Keratinocyte (primary cell): ENCODE measurements around the gene CDK5RAP3. TPM values are rescaled to one million over a fixed set of nuclear protein-coding genes. Genes with fewer than 3 reads are reported as not detected.

ENCODE experiments used
- DNase-seq: peaks from one replicate; pipeline ENCODE4 v3.0.0-alpha.2; 2011; ENCODE audit warnings: low read depth, missing footprints, low spot score
- FAIRE-seq: peaks from 2 replicates; lab custom pipeline; 2011; peaks lifted over from hg19 to GRCh38; lab: Jason Lieb, UNC
- H2AFZ ChIP-seq: 2 replicates; pipeline ENCODE4 v1.6.0; 2012; ENCODE audit warnings: low read length, control low read depth, inconsistent platforms; ENCODE audit not compliant: control insufficient read depth
- H3K27ac ChIP-seq: 2 replicates; pipeline ENCODE4 v1.5.1; 2011; ENCODE audit warnings: low read length; ENCODE audit not compliant: control insufficient read depth, insufficient read depth
- H3K27me3 ChIP-seq: 3 replicates; pipeline ENCODE4 v1.6.0; 2011; ENCODE audit warnings: low read length; ENCODE audit not compliant: control insufficient read depth, insufficient read depth; ENCODE audit errors: extremely low read depth
- H3K36me3 ChIP-seq, 2 experiments: 2 replicates in 1 of 2; 3 replicates in 1 of 2; pipeline ENCODE4 v1.5.1; 2011; ENCODE audit warnings: low read length in 2 of 2, mild to moderate bottlenecking in 1 of 2; ENCODE audit not compliant: control insufficient read depth in 2 of 2, insufficient read depth in 2 of 2; ENCODE audit errors: extremely low read depth in 1 of 2
- H3K4me1 ChIP-seq: 3 replicates; pipeline ENCODE4 v1.5.1; 2011; ENCODE audit warnings: low read length; ENCODE audit not compliant: control insufficient read depth, insufficient read depth; ENCODE audit errors: extremely low read depth
- H3K4me2 ChIP-seq: 3 replicates; pipeline ENCODE4 v1.6.0; 2011; ENCODE audit warnings: low read depth, low read length; ENCODE audit not compliant: control insufficient read depth, insufficient read depth; ENCODE audit errors: extremely low read depth
- H3K4me3 ChIP-seq, 3 experiments: fragments of 200-600 bp in 1 of 3; sonication (generic) in 1 of 3; 2 replicates in 2 of 3; 3 replicates in 1 of 3; pipeline ENCODE4 v1.5.1; 2011 to 2016; ENCODE audit warnings: low read length in 3 of 3, mild to moderate bottlenecking in 3 of 3, control low read depth in 2 of 3, inconsistent platforms in 1 of 3, low read depth in 1 of 3, mixed read lengths in 1 of 3, mixed run types in 1 of 3, moderate library complexity in 1 of 3; ENCODE audit not compliant: control insufficient read depth in 2 of 3, insufficient read depth in 2 of 3; ENCODE audit errors: extremely low read depth in 1 of 3
- H3K79me2 ChIP-seq: 2 replicates; pipeline ENCODE4 v1.6.0; 2012; ENCODE audit warnings: low read length; ENCODE audit not compliant: control insufficient read depth, insufficient read depth
- H3K9ac ChIP-seq: 3 replicates; pipeline ENCODE4 v1.6.0; 2011; ENCODE audit warnings: low read length; ENCODE audit not compliant: control insufficient read depth, insufficient read depth; ENCODE audit errors: extremely low read depth
- H3K9me1 ChIP-seq: 3 replicates; pipeline ENCODE4 v1.6.0; 2011; ENCODE audit warnings: low read length; ENCODE audit not compliant: control insufficient read depth, insufficient read depth; ENCODE audit errors: extremely low read depth
- H3K9me3 ChIP-seq: 2 replicates; pipeline ENCODE4 v1.5.1; 2012; ENCODE audit warnings: low read depth, low read length; ENCODE audit not compliant: control insufficient read depth
- H4K20me1 ChIP-seq: 3 replicates; pipeline ENCODE4 v1.6.0; 2011; ENCODE audit warnings: low read length; ENCODE audit not compliant: control insufficient read depth, insufficient read depth; ENCODE audit errors: extremely low read depth
- EZH2 ChIP-seq: IDR thresholded peaks from one replicate; pipeline ENCODE4 v1.6.1; 2012; ENCODE audit warnings: inconsistent platforms, mild to moderate bottlenecking, low read length, moderate library complexity
- dilution Hi-C: fragments of 300-500 bp; cut with MboI; formaldehyde crosslinking; loops from one replicate; pipeline ENCODE4 v1.7.0; 2020; ENCODE audit warnings: low sequenced_read_pairs; ENCODE audit not compliant: extremely low pct_ligation_motif_present
- polyA plus RNA-seq, 5 experiments: library from polyadenylated mRNA; depleted of rRNA in 3 of 5; stranded (reverse) in 3 of 5; stranded (forward) in 1 of 5; unstranded in 1 of 5; fragments of >200 nt; gene quantifications; 1 replicate in 1 of 5; 2 replicates in 3 of 5; 3 replicates in 1 of 5; pipeline versions ENCODE4 v1.2.1 to v1.2.3, GENCODE V29; 2011 to 2012; ENCODE audit warnings: missing spikeins in 2 of 5, low read depth in 1 of 5, low replicate concordance in 1 of 5
- TF ChIP-seq, protein P1 (sequence below), 3 experiments: IDR thresholded peaks in 1 of 3; conservative IDR thresholded peaks in 1 of 3; optimal IDR thresholded peaks in 1 of 3; 2 replicates in 2 of 3; 3 replicates in 1 of 3; pipeline versions ENCODE3 to v1.5.1; 2011; ENCODE audit warnings: low read length in 3 of 3, mild to moderate bottlenecking in 3 of 3, moderate library complexity in 2 of 3, control low read depth in 1 of 3, inconsistent platforms in 1 of 3; ENCODE audit not compliant: insufficient read depth in 2 of 3; ENCODE audit errors: extremely low read depth in 1 of 3

The CDK5RAP3 gene
- polyA plus RNA-seq, 1 donor (not counting 4 experiments of a cell fraction or from before 2014, with no cell fraction given) = 63.9 TPM

DNA sequence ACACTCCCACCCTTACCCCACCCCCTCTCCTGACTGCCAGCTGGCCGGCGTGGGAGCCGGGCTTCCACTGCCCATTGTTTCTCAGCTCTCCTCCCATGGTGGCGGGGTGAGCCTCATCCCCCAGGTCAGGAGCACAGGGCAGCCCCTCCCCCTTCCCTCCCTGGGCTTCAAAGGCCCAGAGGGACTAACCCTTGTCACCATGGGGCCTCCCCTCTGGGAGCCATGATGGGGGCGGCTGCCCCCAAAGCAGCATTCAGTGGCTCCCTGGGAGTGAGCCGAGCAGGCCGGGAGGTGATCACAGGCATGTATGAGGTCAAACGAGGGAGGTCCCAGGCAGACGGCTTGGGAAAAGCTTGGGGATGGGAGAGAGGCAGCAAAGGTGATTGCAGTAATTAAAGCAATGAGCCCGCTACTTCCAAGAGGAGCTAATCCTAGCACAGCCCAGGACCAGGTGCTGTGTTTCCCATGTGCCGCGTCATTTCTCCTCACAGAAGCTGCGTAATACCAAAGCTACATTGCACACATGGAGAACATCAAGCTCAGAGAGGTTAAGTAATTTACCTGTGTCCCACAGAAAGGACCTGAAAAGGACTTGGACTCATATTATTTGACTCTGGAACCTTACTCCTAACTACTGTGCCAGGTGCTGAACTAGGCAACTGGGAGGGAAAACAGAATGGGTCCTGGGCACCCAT is 24.5 kb downstream of the CDK5RAP3 start:
- FAIRE-seq = no peak
- DNase-seq = no peak
- Histone ChIP-seq H3K27ac (no peak overlapping the region), H3K4me1 (no peaks in the 10 kb centered on the region), H3K9me3 (no peaks in the 10 kb centered on the region), H3K9ac (no peak overlapping the region), H3K4me2 (no peak overlapping the region), H3K27me3 (no peaks in the 10 kb centered on the region), H3K79me2 (no peaks in the 10 kb centered on the region), H2AFZ (no peak overlapping the region), H4K20me1 (no peaks in the 10 kb centered on the region), H3K9me1 (no peaks in the 10 kb centered on the region), H3K4me3 (no peak overlapping the region), H3K36me3 (no peaks in the 10 kb centered on the region)
- no peak for TF ChIP-seq EZH2
- TF ChIP-seq, protein P1, sequence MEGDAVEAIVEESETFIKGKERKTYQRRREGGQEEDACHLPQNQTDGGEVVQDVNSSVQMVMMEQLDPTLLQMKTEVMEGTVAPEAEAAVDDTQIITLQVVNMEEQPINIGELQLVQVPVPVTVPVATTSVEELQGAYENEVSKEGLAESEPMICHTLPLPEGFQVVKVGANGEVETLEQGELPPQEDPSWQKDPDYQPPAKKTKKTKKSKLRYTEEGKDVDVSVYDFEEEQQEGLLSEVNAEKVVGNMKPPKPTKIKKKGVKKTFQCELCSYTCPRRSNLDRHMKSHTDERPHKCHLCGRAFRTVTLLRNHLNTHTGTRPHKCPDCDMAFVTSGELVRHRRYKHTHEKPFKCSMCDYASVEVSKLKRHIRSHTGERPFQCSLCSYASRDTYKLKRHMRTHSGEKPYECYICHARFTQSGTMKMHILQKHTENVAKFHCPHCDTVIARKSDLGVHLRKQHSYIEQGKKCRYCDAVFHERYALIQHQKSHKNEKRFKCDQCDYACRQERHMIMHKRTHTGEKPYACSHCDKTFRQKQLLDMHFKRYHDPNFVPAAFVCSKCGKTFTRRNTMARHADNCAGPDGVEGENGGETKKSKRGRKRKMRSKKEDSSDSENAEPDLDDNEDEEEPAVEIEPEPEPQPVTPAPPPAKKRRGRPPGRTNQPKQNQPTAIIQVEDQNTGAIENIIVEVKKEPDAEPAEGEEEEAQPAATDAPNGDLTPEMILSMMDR (optimal IDR thresholded peaks at IDR 0.05 in 1 of 3, IDR thresholded peaks at IDR 0.05 in 1 of 3, conservative IDR thresholded peaks at IDR 0.05 in 1 of 3; ENCODE audit: extremely low read depth in 1 of 3, insufficient read depth in 2 of 3, low read length in 3 of 3) = no peak
- dilution Hi-C loops = no loop called here

DNA sequence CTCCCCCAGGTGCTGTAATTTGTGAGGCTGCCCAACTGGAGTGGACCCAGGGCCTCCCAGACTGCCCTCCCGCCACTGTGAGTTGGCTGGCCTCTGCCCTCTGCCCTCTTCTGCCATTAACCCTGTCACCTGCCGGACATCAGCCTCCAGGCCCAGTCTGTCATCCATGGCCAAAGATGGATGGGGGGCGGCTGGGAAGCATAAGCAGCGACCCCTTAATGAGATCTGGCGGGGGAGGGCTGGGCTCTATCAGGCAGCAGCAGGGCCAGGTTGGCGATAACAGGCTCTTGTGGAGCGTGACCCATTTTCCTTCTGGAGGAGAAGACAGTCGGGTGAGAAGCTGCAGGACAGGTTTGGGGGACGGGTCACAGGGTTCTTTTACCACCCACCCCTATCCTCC is 25.3 kb downstream of the CDK5RAP3 start:
- Histone ChIP-seq H3K36me3 (no peaks in the 10 kb centered on the region), H3K27me3 (no peaks in the 10 kb centered on the region), H2AFZ (no peak overlapping the region), H4K20me1 (no peaks in the 10 kb centered on the region), H3K9ac (no peak overlapping the region), H3K79me2 (no peaks in the 10 kb centered on the region), H3K9me3 (no peaks in the 10 kb centered on the region), H3K4me2 (no peak overlapping the region), H3K4me3 (no peak overlapping the region), H3K4me1 (no peaks in the 10 kb centered on the region), H3K27ac (no peak overlapping the region), H3K9me1 (no peaks in the 10 kb centered on the region)
- dilution Hi-C loops = no loop called here
- FAIRE-seq (no peak), DNase-seq (no peak)
- no peak for TF ChIP-seq EZH2
- TF ChIP-seq, protein P1 (optimal IDR thresholded peaks at IDR 0.05 in 1 of 3, IDR thresholded peaks at IDR 0.05 in 1 of 3, conservative IDR thresholded peaks at IDR 0.05 in 1 of 3; ENCODE audit: extremely low read depth in 1 of 3, insufficient read depth in 2 of 3, low read length in 3 of 3) = no peak
